ENCODE results near the gene SRP19.
A peak's percentile ranks its signal among the peaks of the same experiment; 100 is the strongest.

DNA sequence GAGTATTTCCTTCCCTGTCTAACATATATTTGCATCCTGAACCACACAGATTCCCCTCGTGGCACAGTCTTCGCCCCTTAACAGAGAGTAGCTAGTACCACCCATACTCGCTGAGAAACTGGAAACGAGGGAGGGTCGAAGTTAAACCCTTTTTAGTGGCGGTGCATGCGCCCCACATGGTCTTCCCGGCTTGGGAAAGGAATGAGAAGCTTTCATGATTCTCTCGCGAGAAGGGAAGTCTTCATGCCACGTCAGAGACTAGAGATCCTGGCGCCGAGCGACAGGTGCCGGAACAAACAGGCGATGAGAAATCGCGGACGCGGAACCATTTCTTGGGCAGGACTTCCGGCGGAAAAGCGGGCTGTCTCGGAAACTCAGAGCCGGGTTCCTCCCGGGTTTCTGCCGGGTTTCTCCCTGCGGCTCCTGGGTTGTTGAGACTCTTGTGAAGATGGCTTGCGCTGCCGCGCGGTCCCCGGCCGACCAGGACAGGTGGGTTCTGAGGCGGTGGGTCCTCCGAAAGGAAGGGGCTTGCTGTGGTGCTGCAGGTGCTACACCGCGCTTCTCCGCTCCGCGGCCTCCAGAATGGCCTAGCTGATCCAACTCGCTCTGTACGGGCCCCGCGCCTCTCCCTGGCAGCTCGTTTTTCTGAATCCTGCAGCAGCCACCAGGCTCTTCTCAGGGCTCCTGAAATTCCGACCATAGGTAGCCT, at the start of gene SRP19:
- TF ChIP-seq CTCF (conservative IDR thresholded peaks at IDR 0.05) (no peak), ZFX (IDR thresholded peaks at IDR 0.05) (peak; percentile 91)
